GM10847 (cell line): ENCODE results near the gene GOLPH3.

Source experiments
- POLR2A ChIP-seq: IDR thresholded peaks from 2 replicates; pipeline ENCODE4 v1.6.1; 2011; ENCODE audit not compliant: insufficient read length; ENCODE audit errors: extremely low read depth

GOLPH3 gene

GRCh38 chr5:32096891-32097595 is 77.1 kb downstream of the GOLPH3 start:
- TF ChIP-seq POLR2A: no peak

DNA sequence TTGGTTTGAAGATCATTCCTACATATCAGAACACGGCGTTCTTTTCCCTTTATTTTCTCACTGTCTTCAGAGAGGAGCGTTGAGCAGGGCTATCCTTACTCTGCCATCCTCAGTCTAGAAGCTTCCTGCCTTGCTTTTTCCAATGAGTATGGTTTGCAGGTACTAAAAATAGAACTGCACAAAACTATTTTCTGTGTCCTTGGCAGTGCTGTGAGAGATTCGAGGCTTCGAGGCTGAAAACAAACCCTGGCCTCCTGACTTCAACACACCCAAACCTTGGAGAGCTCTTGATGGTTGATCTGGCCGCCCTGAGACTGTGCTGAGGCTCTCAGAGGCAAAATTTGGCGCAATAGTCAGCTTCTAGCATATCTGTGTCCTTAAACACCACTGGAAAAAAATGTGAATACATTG is 78.9 kb downstream of the GOLPH3 start:
- TF ChIP-seq POLR2A: no peak

GRCh38 chr5:32094691-32095090 is 79.4 kb downstream of the GOLPH3 start:
- TF ChIP-seq POLR2A: no peak

DNA sequence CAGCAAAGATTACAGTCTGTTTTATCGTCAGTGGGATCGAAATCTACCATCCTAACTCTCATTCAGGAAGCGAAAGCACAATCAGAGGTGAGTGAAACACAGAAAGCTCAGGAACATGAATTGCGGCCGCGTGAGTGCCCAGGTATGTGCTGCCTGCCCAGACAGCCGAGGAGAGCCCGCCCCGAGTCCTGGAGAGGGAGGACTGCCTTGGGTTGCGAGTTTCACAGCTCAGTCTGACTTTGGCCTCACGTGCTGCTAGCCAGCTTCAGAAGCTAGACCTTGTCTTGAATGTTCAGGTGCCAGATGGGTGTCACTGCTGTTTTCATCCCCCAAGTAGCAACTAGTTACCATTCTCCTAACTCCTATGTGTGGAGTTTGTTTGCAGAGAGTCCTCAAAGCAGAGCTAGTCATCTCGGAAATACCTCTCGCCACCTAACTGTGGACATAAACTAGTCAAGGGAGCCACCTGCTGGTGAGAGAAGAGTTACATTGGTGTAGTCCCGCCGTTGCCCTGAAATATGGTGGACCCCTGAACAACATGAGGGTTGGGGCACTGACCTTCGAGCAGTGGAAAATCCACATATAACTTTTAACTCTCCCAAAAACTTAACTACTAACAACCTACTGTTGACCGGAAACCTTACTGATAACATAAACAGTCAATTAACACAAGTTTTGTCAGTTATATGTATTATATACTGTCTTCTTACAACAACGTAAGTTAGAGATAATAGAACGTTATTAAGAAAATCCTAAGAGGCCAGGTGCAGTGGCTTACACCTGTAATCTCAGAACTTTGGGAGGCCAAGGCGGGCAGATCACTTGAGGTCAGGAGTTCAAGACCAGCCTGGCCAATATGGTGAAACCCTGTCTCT is 80.9 kb downstream of the GOLPH3 start:
- TF ChIP-seq POLR2A: no peak

DNA sequence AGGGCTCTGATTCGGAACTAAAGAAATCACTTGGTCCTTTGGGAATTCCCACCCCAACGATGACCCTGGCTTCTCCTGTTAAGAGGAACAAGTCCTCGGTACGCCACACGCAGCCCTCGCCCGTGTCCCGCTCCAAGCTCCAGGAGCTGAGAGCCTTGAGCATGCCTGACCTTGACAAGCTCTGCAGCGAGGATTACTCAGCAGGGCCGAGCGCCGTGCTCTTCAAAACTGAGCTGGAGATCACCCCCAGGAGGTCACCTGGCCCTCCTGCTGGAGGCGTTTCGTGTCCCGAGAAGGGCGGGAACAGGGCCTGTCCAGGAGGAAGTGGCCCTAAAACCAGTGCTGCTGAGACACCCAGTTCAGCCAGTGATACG is 83.4 kb downstream of the GOLPH3 start:
- no peak for TF ChIP-seq POLR2A

GRCh38 chr5:32090026-32090754 is 83.9 kb downstream of the GOLPH3 start:
- no peak for TF ChIP-seq POLR2A

DNA sequence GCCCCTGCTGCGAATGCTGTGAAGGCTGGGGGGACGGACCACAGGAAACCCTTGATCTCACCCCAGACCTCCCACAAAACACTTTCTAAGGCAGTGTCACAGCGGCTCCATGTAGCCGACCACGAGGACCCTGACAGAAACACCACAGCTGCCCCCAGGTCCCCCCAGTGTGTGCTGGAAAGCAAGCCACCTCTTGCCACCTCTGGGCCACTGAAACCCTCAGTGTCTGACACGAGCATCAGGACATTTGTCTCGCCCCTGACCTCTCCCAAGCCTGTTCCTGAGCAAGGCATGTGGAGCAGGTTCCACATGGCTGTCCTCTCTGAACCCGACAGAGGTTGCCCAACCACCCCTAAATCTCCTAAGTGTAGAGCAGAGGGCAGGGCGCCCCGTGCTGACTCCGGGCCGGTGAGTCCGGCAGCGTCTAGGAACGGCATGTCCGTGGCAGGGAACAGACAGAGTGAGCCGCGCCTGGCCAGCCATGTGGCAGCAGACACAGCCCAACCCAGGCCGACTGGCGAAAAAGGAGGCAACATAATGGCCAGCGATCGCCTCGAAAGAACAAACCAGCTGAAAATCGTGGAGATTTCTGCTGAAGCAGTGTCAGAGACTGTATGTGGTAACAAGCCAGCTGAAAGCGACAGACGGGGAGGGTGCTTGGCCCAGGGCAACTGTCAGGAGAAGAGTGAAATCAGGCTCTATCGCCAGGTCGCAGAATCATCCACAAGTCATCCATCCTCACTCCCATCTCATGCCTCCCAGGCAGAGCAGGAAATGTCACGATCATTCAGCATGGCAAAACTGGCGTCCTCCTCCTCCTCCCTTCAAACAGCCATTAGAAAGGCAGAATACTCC is 84.7 kb downstream of the GOLPH3 start:
- no peak for TF ChIP-seq POLR2A

- no peak for TF ChIP-seq POLR2A
These were observed 85.9 kb downstream of the GOLPH3 start for GRCh38 chr5:32088214-32088613.

DNA sequence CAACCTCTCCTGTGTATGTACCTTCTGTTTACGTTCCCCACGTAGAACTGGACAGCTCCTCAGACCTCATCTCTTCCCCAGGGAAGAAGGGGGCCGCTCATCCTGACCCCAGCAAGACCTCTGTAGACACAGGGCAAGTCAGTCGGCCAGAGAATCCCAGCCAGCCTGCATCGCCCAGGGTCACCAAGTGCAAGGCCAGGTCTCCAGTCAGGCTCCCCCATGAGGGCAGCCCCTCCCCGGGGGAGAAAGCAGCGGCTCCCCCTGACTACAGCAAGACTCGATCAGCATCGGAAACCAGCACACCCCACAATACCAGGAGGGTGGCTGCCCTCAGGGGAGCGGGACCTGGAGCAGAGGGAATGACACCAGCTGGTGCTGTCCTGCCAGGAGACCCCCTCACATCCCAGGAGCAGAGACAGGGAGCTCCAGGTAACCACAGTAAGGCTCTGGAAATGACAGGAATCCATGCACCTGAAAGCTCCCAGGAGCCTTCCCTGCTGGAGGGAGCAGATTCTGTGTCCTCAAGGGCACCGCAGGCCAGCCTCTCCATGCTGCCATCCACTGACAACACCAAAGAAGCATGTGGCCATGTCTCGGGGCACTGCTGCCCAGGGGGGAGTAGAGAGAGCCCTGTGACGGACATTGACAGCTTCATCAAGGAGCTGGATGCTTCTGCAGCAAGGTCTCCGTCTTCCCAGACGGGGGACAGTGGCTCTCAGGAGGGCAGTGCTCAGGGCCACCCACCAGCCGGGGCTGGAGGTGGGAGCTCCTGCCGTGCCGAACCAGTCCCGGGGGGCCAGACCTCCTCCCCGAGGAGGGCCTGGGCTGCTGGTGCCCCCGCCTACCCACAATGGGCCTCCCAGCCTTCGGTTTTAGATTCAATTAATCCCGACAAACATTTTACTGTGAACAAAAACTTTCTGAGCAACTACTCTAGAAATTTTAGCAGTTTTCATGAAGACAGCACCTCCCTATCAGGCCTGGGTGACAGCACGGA is 86.7 kb downstream of the GOLPH3 start:
- TF ChIP-seq POLR2A: no peak

DNA sequence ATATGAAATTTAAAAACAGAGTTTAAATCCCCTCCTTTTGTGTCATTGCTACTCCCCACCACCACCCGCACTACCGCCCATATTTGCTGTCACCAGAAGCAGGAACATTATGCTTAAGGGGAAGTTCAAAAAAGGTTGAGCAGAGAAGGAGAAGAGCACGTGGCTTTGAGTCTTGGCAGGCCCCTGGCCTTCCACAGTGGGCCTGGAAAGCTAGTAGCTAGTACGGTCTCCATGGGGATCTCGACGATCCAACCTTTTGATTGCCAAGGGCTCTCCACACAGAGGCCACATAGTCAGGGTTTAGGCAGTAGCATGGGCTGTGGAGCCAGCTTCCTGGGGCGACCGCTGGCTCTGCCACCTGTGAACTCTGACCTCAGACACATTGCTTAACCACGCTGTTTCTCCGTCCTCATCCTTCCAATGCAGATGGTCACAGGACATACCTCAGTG is 90.1 kb downstream of the GOLPH3 start:
- no peak for TF ChIP-seq POLR2A

DNA sequence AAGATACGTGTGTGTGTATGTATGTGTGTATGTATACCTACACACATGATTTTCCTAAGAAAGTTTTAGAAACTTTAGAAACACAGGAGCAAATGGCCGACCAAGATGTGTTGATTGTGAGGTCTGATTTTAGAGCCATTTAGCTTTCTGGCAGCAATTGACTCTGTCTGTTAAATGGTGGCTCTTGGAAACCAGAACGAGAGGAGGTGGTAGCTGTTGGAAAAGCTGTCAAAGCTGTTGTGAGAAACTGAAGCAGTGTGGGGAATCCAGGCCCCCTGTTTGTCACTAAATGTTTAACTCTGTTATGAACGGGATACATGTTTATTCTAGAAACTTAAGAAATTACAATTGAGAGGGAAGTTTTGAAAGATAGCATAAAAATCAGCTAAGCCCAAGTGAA is 91.4 kb downstream of the GOLPH3 start:
- TF ChIP-seq POLR2A: no peak

GRCh38 chr5:32076699-32077695 is 97.1 kb downstream of the GOLPH3 start:
- no peak for TF ChIP-seq POLR2A
